ENCODE measurements around the gene GNG4.

- no peak for TF ChIP-seq CTCF (conservative IDR thresholded peaks at IDR 0.05 in 1 of 2, IDR thresholded peaks at IDR 0.05 in 1 of 2; ENCODE audit: low read depth in 1 of 2, low read length in 2 of 2)
- TF ChIP-seq EZH2 (IDR thresholded peaks at IDR 0.05; ENCODE audit: low read length, missing control alignments): no peak
These were observed 21.1 kb downstream of the GNG4 start for GRCh38 chr1:235628316-235629005.
